ENCODE results near the gene SHBG.
"Not testable (repeated sequence)": the region's sequence is repeated elsewhere in the genome, so short reads cannot be mapped to it uniquely, and the experiment has no call there.

The SHBG gene

DNA sequence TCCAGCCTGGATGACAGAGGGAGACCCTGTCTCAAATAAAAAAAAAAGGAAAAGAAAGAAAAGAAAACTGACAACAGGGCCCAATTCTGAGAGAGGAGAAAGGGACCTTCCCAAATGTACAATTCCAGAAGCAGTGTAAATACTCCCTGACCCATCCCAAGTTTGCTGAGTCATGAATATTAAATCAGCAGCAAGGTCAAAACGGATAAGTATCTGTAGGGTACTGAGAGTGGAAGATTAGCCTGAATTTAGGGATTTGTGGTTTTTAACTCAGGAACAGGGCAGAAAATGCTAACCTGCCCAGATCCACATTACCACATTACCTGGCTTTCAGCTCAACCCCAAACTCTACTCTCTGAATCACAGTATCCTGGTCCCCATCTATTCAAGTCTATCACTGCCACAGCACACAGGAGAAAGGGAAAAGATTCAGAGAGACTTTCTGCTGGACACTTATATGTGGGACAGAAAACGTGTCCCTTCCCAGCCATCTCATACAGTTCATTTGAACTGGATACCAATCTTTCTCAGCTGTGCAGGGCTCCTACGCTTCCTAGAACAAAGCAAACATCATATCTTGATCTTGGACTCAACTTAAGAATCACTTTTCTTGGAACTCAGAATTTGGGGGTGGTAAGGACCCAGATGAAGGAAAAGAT, 18.2 kb upstream of the SHBG start:
- no peak for DNase-seq

DNA sequence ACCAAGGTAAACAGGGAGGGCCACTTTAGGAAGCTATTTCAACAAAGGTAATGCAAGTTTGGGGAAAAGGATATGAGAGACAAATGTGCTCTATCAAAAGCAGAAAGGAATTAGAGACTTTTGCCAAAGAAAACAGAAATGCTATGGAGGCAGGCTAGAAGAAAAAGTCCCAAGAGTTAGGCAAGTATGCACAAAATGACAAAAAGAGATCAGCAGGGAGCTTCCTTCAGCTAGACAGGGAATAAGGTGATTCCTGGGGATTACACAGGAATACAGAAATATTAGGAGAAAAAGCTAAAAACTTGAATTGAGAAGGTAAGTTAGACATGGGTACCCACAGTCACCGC, 17.7 kb upstream of the SHBG start:
- no peak for DNase-seq

DNA sequence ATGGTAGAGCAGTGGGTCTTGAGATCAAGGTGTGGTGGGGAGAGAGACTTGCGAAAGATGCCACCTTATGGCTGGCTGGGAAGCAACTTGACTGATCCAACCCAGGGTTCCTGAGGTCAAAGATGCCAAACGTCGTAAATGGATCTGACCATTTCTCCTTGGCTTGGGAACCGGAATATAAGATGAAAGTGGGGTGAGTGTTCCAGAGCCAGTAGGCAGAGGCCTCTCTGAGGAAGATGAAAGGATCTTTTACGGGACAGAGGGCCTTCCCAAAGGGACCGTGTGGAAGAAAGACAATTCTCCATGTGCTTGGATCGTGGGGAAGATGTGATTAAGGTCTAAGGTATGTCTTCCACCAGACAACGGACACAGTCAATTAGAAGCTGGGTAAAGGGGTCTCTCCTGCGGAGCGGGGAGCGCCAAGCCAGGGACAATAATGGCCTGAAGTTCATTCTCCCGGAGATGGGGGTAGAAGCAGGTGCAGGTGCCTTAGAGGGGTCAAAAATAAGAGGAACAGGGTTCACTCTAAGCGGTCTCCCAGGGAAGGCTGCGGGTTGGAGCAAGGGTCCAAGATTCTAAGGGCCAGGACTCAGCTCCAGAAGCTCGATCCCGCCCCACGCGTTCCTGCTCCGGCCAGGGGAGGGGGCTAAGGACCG, 16.0 kb upstream of the SHBG start:
- DNase-seq = no peak

DNA sequence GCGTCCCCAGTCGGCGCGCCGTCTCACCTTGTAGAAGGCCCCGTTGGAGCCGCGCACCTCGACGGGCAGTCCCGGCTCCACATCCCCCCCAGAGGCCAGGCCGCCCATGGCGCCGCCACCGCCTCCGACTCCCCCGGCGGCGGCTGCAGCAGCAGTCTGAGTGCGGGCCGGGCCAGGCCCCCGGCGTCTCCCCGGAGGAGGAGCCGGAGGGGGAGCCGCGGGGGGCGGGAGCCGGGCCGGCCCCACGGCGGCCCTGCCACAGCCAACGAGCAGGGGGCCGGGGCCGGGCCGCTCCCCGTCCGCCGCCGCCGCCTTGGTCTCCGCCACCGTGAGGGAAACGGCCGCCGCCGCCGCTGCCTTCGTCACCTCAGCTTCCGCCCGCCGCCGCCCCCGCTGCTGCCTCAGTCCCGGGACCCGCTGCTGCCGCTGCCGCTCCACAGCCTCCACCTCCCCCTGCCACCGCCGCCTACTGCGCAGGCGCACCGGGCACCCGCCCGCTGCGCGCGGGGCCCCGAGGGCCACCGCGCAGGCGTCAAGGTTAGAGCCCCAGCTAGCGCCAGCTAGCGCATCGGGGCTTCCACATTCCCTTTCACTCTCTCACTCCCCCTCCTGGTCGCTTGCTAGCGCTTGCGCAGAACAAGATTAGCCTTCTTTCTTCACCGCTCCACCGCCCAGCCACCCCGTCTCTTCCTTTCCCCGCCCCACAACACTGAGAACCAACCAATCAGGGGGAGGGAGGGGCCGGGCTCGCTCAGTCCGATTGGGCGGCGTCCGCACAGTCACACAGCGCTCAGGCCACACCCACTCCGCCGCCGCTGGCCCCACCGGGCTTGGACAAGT, 15.3 kb upstream of the SHBG start, which contains the start of gene FXR2:
Gene FXR2 (minus strand): TSS at position 473 of the 840 bp plus-strand sequence. CDS start 365 bp downstream, at position 108.
- DNase-seq = peak; percentile 95

DNA sequence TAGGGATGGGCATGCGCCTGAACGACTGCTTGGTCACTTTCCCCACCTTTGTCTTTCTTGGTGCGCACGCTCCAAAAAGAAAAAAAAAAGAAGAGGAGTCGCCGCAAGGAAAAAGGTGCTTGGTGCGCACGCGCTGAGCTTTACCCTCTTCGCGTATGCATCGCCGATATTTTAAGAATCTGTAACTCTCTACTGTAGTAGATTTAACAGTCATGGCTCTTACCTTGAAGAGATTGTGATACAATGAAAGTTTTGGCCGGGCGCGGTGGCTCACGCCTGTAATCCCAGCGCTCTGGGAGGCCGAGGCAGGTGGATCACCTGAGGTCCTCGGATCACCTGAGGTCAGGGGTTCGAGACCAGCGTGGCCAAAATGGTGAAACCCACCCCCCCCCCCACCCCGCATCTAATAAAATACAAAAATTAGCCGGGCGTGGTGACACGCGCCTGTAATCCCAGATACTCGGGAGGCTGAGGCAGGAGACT, 14.6 kb upstream of the SHBG start:
- DNase-seq = no peak

DNA sequence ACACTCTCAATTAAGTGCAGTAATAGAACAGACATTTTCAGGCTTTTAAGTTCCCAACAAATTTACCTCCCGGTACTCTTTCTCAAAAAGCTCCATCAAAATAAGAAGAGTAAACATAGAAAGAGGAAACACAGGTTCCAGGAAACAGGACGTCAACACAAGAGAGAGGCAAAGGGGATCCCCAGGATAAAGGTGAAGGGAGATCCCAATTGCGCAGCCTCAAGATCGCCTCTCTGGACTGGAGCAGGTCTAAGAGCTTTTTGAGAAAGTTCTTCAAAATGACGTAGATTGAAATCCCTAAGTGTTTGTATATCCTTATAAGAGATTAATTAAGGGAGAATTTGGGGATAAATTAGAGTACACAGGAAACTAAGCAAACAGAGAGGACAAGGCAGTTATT, 11.3 kb upstream of the SHBG start:
- no peak for DNase-seq

DNA sequence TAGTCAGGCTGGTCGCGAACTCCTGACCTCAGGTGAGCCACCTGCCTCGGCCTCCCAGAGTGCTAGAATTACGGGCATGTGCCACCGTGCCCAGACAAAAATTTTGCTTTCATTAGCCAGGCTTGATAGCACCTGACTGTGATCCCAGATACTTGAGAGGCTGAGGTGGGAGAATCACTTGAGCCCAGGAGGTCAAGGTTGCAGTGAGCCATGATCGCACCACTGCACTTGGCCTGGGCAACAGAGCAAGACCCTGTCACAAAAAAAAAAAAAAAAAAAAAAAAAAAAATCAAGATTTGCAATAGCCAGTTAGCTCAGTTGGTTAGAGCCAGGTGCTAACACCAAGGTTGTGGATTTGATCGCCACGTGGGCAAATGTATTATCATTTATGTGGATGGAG, 9.1 kb upstream of the SHBG start:
- DNase-seq = no peak

DNA sequence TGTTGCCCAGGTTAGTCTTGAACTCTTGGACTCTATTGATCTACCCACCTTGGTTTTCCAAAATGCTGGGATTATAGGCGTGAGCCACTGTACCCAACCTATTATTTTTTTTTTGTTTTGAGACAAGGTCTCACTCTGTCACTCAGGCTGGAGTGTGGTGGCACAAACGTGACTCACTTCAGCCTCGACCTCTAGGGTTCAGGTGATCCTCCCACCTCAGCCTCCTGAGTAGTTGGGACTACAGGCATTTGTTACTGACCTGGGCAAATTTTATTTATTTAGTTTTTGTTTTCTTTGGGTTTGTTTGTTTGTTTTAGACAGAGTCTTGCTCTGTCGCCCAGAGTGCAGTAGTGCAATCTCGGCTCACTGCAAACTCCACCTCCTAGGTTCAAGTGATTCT, 6.3 kb upstream of the SHBG start:
- no peak for DNase-seq

DNA sequence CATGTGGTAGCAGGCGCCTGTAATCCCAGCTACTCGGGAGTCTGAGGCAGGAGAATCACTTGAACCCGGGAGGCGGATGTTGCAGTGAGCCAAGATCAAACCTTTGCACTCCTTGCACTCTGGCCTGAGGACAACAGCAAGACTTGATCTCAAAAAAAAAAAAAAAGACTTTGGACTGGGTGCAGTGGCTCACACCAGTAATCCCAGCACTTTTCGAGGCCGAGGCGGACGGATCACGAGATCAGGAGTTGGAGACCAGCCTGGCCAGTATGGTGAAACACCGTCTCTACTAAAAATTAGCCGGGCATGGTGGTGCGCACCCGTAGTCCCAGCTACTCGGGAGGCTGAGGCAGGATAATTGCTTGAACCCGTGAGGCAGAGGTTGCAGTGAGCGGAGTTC, 4.2 kb upstream of the SHBG start:
- DNase-seq = not testable (repeated sequence)

DNA sequence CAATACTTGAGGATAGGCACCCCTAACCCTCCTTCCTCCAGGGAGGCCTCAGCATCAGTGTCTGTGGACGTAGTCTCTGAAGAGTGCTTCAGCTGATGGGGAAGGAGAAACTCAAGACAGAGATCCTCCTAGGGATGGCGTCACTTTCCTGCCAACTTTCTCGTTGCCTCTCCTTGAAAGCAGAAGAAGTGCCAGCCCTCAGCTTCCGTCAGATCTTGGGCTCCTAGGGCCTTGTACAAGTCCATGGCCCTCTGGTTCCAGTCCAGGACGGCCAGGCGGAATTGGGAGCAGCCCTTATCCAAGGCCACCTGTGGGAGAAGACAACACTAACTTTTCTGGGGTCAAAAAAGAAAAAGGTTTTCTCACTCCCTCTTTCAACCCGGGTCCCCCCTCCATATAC, 3.6 kb upstream of the SHBG start:
- DNase-seq = no peak

DNA sequence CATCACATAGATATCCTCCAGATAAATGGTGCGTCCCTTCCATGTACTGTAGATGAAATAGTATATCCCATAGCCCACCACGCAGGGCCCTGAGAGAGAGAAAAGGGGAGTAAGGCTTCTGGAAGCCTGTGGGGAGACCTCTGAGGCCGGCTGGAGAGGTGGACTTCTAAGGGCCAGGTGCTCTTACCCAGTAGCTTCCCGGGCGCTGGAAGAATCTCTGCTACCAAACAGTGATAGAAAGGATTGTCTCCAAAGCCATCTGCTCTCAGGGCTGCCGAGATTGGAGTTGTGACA, 3.0 kb upstream of the SHBG start:
- no peak for DNase-seq

DNA sequence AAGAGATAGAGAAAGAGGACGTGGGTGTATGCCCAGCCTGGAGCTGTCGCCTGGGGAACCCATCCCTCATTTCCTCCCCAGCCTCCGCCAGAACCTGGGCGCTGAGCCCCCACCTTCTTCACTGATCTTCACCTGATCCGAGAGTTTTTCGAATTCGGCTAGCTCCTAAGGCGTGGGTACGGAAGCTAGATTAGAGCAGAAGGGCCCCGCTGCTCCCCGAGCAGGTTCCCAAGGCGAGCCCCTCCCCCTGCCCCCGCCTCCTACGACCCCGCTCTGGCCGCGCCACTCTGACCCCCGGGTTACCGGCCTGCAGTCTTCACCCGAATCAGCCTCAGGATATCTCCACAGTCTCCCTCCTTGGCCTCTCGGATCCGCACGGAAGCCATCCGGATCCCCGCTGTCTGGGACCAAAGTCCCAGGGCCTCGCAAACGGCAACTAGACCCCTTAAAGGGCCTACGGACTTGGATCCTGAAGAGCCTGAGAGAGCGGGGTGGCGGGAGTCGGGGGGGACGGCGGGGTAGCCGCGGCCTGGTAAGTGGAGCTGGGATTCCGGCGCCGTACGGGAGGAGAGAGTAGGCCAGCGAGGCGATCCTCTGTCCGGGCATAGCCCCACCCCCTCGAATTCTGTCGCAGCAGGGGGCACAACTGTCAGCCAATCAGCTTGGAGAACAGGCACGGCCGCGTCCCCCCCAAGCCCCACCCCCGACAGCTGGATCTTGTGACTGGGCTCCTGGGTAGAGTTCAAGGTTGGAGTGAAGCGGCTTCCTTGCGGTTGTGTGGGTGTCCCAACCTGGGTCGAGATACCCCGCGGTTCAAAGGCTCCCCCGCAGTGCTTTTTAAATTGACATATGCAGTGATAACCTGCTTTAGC, 2.4 kb upstream of the SHBG start, which contains the start of gene SAT2:
Gene SAT2 (minus strand): TSS at position 572 of the 872 bp plus-strand sequence. CDS start 186 bp downstream, at position 386.
- peak; percentile 76 for DNase-seq

DNA sequence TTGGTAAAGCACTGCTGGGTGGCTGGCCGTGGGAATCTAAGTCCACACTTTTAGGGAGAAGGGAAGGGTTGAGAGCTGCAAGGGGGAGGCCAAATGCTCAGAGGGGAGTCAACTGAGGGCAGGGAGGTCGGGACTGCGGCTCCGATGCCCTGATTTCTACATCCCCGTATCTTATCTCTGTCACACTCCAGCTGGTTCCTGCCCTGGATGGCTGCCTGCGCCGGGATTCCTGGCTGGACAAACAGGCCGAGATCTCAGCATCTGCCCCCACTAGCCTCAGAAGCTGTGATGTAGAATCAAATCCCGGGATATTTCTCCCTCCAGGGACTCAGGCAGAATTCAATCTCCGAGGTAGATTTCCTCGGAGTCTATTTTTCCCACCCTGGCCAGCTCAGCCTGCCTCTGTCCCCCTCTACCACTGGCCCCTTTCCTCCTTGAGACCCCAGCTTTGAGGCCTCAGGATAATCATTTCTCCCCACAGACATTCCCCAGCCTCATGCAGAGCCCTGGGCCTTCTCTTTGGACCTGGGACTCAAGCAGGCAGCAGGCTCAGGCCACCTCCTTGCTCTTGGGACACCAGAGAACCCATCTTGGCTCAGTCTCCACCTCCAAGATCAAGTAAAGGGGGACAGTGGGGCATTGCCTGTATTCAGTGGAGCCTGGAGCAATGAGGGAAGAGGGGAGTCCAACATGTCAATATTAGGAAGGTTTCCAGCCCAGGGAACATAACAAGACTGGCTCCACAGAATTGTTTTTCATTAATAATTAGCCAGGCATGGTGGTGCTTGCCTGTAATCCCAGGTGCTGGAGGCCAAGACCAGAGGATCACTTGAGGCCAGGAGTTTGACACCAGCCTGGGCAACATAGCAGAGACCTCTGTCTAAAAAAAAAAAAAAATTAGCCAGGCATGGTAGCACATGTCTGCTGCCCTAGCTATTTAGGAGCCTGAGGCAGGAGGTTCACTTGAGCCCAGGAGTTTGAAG, 1.8 kb downstream of the SHBG start:
- DNase-seq = no peak

DNA sequence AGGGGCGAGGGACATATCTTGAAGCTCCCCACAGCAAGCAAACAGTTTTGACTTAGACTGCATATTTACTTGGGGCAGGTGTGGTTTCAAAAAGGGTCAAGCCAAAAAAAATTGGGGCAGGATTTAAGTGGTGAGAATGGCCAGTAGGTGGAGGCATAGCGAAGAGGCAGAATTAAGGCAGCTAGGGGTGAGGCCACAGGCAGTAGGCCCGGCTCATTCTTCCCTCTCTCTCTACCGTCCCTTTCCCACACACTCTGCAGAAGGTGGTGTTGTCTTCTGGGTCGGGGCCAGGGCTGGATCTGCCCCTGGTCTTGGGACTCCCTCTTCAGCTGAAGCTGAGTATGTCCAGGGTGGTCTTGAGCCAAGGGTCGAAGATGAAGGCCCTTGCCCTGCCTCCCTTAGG, 2.6 kb downstream of the SHBG start:
- DNase-seq = no peak

DNA sequence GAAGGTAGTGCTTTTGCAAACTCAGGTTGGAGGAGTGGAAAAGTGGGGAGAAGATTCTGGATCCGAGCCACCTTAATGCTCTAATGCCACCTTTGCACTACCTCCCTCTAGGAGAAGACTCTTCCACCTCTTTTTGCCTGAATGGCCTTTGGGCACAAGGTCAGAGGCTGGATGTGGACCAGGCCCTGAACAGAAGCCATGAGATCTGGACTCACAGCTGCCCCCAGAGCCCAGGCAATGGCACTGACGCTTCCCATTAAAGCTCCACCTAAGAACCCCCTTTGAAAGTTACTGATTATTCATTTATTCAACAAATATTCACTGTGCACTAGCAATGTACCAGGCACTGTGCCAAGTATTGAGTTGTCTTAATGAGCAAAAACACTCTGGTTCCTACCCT, 3.2 kb downstream of the SHBG start:
- no peak for DNase-seq

DNA sequence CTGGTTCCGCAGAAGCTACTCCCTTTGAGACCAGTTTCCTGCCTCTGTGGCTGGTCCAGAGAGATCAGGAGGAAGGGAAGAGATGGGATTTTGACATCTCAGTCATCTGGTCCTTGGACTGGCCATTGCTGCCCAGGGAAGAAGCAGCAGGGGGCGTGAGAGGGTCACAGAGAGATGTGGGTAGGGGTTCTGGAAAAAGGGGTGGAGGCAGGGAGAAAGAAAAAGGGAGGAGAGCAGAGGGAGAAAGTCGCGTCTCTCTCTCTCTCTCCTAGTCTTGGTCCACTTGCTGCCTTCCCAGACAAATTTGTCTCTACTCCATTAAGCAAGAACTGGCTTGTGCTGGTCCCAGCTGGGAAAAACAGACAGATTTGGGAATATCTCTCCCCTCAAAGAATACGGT, 4.4 kb downstream of the SHBG start:
- no peak for DNase-seq

DNA sequence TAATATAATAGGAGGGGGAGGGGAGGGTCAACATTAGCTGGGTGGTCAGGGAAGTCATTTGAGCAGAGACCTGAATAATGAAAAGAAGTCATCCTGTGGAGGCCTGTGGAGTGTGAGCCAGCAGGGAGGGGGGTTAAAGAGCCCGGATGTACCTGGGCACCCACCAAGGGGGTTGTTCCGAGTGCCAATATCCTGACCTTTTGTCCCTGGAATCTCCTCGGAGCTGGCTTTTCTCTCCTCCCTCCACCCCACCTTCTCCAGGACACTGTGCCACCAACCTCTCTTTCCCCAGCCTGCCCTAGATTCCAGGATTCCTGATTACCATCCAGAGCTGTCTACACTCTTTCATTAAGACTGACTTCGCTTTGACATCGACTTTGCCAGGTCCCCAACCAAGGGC, 6.2 kb downstream of the SHBG start:
- no peak for DNase-seq

DNA sequence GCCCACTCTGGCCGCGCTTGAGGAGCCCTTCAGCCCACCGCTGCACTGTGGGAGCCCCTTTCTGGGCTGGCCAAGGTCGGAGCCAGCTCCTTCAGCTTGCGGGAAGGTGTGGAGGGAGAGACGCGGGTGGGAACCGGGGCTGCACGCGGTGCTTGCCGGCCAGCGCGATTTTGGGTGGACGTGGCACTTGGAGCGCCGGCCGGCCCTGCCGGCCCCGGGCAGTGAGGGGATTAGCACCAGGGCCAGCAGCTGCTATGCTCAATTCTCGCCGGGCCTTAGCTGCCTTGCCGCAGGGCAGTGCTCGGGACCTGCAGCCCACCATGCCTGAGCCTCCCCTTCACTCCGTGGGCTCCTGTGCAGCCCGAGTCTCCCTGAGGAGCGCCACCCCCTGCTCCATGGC, 10.8 kb downstream of the SHBG start:
- DNase-seq = no peak

DNA sequence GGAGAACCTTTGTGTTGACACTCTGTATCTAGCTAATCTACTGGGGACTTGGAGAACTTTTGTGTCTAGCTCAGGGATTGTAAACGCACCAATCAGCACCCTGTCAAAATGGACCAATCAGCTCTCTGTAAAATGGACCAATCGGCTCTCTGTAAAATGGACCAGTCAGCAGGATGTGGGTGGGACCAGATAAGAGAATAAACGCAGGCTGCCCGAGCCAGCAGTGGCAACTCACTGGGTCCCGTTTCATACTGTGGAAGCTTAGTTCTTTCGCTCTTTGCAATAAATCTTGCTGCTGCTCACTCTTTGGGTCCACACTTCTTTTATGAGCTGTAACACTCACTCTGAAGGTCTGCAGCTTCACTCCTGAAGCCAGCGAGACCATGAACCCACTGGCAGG, 11.7 kb downstream of the SHBG start:
- not testable (repeated sequence) for DNase-seq

DNA sequence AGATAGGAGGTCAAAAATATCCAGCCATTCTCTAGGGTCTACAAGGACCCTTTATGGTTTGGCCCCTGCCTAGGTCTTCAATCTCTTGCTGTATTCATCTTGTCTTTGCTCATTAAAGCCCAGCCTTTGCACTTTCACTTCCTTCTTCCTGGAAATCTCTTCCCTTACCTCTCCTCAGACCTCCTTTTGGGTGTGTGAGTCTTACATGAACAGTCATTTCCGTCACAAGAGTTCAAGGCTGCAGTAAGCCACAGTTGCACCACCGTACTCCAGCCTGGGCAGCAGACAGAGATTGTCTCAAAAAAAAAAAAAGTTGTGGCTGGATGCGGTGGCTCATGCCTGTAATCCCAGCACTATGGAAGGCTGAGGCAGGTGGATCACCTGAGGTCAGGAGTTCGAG, 14.8 kb downstream of the SHBG start:
- DNase-seq = no peak

DNA sequence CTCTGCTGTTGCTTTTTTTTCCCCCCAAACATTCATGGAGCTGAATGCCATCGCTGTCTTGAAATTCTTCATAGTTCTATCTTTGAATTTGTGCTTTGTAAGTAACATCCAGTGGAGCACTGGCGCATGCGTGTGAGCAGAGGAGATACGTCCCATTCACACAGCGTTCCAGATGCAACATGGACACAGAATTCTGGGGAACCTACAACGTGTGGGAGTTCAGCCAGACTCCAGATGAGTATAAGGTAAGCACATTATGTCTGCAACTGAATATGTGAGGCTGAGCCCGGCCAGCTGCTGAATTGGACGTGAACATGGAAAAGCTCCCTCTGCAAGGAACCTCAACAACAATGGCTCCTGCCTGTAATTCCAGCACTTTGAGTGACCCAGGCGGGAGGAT, 16.5 kb downstream of the SHBG start:
- DNase-seq = no peak

DNA sequence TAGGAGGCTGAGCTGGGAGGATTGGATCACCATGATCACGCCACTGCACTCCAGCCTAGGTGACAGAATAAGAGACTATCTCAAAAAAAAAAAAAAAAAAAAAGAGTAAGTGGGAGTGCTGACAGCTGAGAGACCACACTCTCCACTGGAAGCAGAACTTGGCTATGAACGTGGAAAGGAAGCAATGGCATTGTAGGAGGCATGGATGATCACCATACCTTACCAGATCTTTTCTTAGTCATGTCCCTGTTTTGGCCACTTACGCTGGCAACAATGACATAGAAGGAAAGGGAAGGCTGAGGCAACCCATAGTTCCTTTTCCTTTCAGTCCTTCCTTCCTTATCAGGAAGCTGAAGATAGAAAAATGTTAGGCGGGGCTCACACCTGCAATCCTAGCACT, 17.1 kb downstream of the SHBG start:
- DNase-seq = no peak

Measured in activated CD4-positive, CD25-positive, alpha-beta regulatory T cell treated with anti-CD3 and anti-CD28 coated beads, Interleukin-2, amount 50 U/mL, for 72 hours (primary cell).